GM12892 (cell line): ENCODE results near the gene WFDC1.

Experiments
- POLR2A ChIP-seq: IDR thresholded peaks from 2 replicates; pipeline ENCODE4 v1.6.1; 2011; ENCODE audit warnings: low read depth, low read length, control low read depth
- POLR2AphosphoS5 ChIP-seq: IDR thresholded peaks from 2 replicates; pipeline ENCODE4 v1.6.1; 2011; ENCODE audit warnings: low read depth, low read length, control low read depth

DNA sequence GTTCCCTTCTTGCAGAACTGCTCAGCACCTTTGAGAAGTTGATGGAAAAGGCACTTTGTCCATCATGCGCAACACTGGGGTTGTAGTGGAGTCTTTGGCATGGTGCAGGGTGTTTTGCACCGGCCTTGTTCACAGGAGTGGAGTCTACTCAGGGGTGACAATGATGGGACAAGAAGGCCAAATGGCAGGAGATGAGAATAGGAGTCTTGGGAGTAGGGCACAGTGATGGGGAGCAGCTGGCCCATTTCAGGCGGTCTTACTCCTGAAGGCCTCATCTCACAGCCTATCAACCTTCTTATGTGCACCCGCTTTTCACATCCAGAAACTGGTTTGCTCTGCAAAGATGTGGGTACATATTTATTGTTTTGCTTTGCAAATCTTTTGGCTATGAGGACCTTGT is 41.5 kb upstream of the WFDC1 start:
- no peak for TF ChIP-seq POLR2A
- no peak for TF ChIP-seq POLR2AphosphoS5
